Upper lobe of right lung (tissue), 1 donor: ENCODE measurements around the gene SLC51B. TPM values are rescaled to one million over a fixed set of nuclear protein-coding genes. Genes with fewer than 3 reads are reported as not detected.
"Not testable (repeated sequence)": the region's sequence is repeated elsewhere in the genome, so short reads cannot be mapped to it uniquely, and the experiment has no call there.

Source experiments
- ATAC-seq: fragments of 200-7000 bp; cut with Tn5 transposase; one replicate; pipeline ENCODE4 v1.9.1; 2020; ENCODE audit warnings: mild to moderate bottlenecking, moderate library complexity
- DNase-seq: peaks from one replicate; pipeline ENCODE4 v3.0.0-alpha.2; 2020
- H3K27ac ChIP-seq: fragments of 200-600 bp; one replicate; pipeline ENCODE4 v1.8.0; 2022
- H3K27me3 ChIP-seq: fragments of 200-600 bp; one replicate; pipeline ENCODE4 v1.8.0; 2022; ENCODE audit warnings: mild to moderate bottlenecking
- H3K36me3 ChIP-seq: fragments of 200-600 bp; one replicate; pipeline ENCODE4 v1.8.0; 2022
- H3K4me1 ChIP-seq: fragments of 200-600 bp; one replicate; pipeline ENCODE4 v1.8.0; 2022
- H3K4me3 ChIP-seq: fragments of 200-600 bp; one replicate; pipeline ENCODE4 v1.8.0; 2022; ENCODE audit warnings: mild to moderate bottlenecking
- H3K9me3 ChIP-seq: fragments of 200-600 bp; one replicate; pipeline ENCODE4 v1.8.0; 2022
- intact Hi-C: fragments of 100-400 bp; cut with DNase I; formaldehyde crosslinking; loops from one replicate; pipeline ENCODE4 v1.11.0; 2022
- total RNA-seq: library from RNA; stranded (reverse); fragmentation: NEBNext Ultra II Directional; extraction: Animal tissue kit (Norgen Biotek cat#: 25700); gene quantifications from one replicate; pipeline ENCODE4 v1.2.1, GENCODE V29; 2021
- TF ChIP-seq, protein P1 (sequence below): fragments of 200-600 bp; IDR thresholded peaks from one replicate; pipeline ENCODE4 v1.8.0; 2022; ENCODE audit warnings: antibody characterized with exemption
- donor health status: DM: no; HTN: yes; CAD: no; lungs with severe emphysema.

SLC51B gene
- total RNA-seq, 1 donor from 2014 or later: 3.8 TPM

DNA sequence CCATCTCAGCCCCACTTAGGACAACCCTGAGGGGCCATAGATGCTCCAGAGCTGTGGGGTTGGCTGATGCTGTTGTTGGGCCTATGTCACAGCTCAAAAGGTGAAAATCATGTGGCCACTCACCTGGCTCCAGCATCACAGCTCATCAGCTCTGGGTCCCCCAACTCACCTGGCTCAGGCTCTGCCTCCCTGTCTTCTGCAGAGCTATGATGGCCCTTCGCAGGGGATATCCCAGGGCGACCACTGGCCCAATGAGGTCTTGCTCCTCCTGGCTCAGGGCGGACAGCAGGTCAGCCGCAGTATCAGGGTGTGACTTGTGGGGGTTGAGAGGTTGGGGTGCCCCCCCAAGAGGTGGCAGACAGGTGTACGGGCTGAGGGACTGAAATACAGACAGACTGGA is 54.1 kb downstream of the SLC51B start:
- no peak overlapping the region for H3K4me3 ChIP-seq
- ATAC-seq (no peak), DNase-seq (no peak)
- no peaks in the 10 kb centered on the region for H3K4me1 ChIP-seq
- no peaks in the 10 kb centered on the region for H3K27me3 ChIP-seq
- TF ChIP-seq, protein P1, sequence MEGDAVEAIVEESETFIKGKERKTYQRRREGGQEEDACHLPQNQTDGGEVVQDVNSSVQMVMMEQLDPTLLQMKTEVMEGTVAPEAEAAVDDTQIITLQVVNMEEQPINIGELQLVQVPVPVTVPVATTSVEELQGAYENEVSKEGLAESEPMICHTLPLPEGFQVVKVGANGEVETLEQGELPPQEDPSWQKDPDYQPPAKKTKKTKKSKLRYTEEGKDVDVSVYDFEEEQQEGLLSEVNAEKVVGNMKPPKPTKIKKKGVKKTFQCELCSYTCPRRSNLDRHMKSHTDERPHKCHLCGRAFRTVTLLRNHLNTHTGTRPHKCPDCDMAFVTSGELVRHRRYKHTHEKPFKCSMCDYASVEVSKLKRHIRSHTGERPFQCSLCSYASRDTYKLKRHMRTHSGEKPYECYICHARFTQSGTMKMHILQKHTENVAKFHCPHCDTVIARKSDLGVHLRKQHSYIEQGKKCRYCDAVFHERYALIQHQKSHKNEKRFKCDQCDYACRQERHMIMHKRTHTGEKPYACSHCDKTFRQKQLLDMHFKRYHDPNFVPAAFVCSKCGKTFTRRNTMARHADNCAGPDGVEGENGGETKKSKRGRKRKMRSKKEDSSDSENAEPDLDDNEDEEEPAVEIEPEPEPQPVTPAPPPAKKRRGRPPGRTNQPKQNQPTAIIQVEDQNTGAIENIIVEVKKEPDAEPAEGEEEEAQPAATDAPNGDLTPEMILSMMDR: no peak
- H3K27ac ChIP-seq: no peak overlapping the region
- intact Hi-C loops: no loop called here
- no peaks in the 10 kb centered on the region for H3K9me3 ChIP-seq
- peaks cover 37% of the 10 kb centered on the region for H3K36me3 ChIP-seq

DNA sequence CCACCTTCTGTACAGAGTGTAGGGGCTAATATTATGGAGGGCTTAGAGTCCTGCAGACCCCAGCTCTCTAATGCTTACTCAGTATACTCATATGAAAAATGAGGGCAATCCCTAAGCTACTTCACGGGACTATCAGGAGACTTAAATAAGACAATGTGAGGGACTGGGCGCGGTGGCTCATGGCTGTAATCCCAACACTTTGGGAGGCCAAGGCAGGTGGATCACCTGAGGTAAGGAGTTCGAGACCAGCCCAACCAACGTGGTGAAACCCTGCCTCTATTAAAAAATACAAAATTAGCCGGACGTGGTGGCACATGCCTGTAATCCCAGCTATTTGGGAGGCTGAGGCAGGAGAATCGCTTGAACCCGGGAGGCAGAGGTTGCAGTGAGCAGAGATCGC is 54.6 kb downstream of the SLC51B start:
- intact Hi-C loops, H3K4me1 ChIP-seq, H3K27me3 ChIP-seq, ATAC-seq, DNase-seq, H3K27ac ChIP-seq, H3K4me3 ChIP-seq, H3K9me3 ChIP-seq: not testable (repeated sequence)
- peaks cover 37% of the 10 kb centered on the region for H3K36me3 ChIP-seq

DNA sequence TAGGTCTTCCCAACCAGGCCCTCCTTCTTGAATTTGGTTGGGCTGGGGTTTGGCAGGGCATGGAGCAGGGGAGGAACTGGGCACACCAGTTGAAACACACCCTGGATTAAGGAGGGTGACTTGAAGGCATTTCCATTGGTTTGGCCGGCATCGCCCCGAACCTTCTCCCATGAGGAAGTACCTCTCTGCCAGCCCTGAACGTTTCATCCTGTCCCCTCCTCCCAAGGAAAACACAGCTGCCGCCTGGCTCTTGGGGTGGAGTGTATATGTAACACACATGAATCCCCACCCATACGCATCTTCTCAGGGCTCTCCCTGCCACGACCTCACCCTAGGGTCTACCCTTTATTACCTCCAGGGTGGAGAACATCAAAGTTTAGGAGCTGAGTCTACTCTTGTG is 55.3 kb downstream of the SLC51B start:
- no peak for DNase-seq
- TF ChIP-seq, protein P1: no peak
- Histone ChIP-seq H3K4me1 (no peaks in the 10 kb centered on the region), H3K27ac (no peak overlapping the region), H3K4me3 (no peak overlapping the region), H3K27me3 (no peaks in the 10 kb centered on the region), H3K9me3 (no peaks in the 10 kb centered on the region), H3K36me3 (peaks cover 42% of the 10 kb centered on the region)
- ATAC-seq: no peak
- intact Hi-C loops: no loop called here

DNA sequence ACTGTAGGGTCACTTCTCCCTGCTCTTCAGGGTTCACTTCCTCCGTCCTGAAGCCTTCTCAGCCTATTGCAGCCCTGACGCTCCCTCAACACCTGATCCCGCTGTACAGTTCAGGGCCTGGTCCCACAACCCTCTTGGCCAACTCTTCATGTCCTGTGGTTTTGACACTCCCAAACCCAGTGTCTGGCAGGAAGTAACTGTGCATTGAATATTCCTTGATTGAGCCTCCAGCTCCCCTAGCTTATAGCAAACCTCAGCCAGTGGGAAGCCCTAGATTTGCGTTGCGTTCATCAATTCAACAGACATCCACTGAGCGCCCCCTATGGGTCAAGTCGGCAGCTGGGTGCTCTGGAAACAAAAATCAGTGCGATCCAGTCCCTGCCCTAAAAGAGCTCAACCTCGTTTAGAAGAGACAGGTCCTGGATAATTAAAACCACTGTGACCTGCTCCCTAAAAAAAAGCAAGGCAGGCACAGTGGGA is 56.3 kb downstream of the SLC51B start:
- DNase-seq (peak; percentile 83), ATAC-seq (peak; percentile 87)
- Histone ChIP-seq H3K4me1 (no peaks in the 10 kb centered on the region), H3K4me3 (no peak overlapping the region), H3K27me3 (no peaks in the 10 kb centered on the region), H3K27ac (no peak overlapping the region), H3K9me3 (no peaks in the 10 kb centered on the region), H3K36me3 (peaks cover 50% of the 10 kb centered on the region)
- TF ChIP-seq, protein P1: peak; percentile 78
- intact Hi-C loops: no loop called here

DNA sequence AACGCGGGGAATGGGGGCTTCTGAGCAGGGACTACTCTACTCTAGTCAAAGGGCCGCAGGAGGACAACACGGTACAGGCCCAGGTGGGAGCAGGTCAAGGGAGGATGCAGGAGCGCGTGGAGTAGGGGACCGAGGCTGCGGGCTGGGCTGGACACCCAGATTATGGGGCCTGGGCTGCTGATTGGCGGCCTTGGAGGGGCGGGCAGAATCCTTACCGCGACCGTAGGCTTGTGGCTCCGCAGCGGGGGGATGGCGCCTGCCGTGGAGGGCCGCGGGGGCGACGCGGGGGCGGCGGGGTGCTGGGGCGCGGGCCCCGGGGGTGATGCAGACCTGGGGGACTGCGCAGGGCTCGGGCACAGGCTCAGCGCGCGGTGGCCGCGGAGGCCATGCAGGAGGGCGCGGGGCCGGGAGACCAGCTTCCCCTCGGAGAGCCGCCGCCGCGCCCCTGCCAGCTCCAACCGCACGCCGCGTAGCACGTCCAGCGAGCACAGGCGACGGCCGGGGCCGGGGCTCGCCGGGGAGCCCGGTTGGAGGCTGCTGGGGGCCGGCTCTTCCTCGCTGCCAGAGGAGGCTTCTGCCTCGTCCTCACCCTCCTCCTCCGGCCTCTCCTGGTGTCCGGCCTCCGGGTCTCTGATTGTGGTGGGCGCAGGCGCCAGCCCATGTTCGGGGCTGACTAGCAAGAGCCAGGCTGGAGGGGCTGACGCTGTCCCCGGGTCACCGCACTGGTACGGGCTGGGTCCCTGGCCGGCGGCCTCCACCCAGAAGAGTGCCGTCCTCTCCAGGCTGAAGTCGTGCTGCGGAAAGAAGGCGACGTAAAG is 56.9 kb downstream of the SLC51B start:
- no peaks in the 10 kb centered on the region for H3K27me3 ChIP-seq
- intact Hi-C loops: no loop called here
- peaks cover 48% of the 10 kb centered on the region for H3K36me3 ChIP-seq
- DNase-seq (no peak), ATAC-seq (no peak)
- no peak overlapping the region for H3K27ac ChIP-seq
- H3K4me3 ChIP-seq: no peak overlapping the region
- TF ChIP-seq, protein P1: no peak
- H3K4me1 ChIP-seq: no peaks in the 10 kb centered on the region
- H3K9me3 ChIP-seq: no peaks in the 10 kb centered on the region

DNA sequence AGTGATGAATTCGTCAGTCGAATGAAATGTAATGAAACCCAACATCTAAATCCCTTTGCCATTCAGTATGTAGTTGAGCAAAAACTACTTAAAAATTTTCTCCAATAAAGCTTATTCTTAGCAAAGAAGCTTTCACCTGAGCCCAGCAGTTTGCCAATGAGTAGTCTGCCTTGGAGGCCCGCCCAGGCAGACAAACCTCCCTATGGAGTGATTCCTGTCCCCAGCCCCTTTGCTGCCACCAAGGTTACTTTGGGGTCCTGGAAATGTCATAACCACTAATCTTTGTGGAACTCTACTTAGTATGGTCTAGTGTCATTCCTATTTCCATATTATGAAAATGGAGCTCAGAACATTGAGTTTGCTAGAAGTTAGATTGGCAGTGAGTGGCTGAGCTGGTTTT is 57.7 kb downstream of the SLC51B start:
- Histone ChIP-seq H3K9me3 (no peaks in the 10 kb centered on the region), H3K36me3 (peaks cover 40% of the 10 kb centered on the region), H3K4me3 (no peak overlapping the region), H3K27me3 (no peaks in the 10 kb centered on the region), H3K27ac (no peak overlapping the region), H3K4me1 (no peaks in the 10 kb centered on the region)
- TF ChIP-seq, protein P1: no peak
- DNase-seq (no peak), ATAC-seq (no peak)
- intact Hi-C loops: no loop called here

Other genes with a start within 250 kb of the SLC51B start
- gene PIF1, start 219.7 kb upstream of the SLC51B start, total RNA-seq: 0.67 TPM
- 62.8 TPM for gene PLEKHO2, start 203.5 kb upstream of the SLC51B start, total RNA-seq
- 6.0 TPM for gene ANKDD1A, start 133.5 kb upstream of the SLC51B start, total RNA-seq
- 107 TPM for gene SPG21, start 55.5 kb upstream of the SLC51B start, total RNA-seq
- gene MTFMT, start 15.7 kb upstream of the SLC51B start, total RNA-seq: 13.7 TPM
- gene RASL12, start 22.6 kb downstream of the SLC51B start, total RNA-seq: 20.2 TPM
- not detected for gene KBTBD13, start 31.4 kb downstream of the SLC51B start, total RNA-seq
- 4.9 TPM for gene UBAP1L, start 69.8 kb downstream of the SLC51B start, total RNA-seq
- gene PDCD7, start 88.4 kb downstream of the SLC51B start, total RNA-seq: 29.4 TPM
- gene CLPX, start 140.0 kb downstream of the SLC51B start, total RNA-seq: 38.2 TPM
- 1.1 TPM for gene CILP, start 166.1 kb downstream of the SLC51B start, total RNA-seq
- 8.3 TPM for gene PARP16, start 241.5 kb downstream of the SLC51B start, total RNA-seq